A673 (cell line): ENCODE measurements around the gene STIMATE. TPM values are rescaled to one million over a fixed set of nuclear protein-coding genes. Genes with fewer than 3 reads are reported as not detected.

Experiments used
- BruUV-seq: library from RNA; stranded (reverse); fragments of 400-500 nt; replicated peaks from 2 replicates; lab custom pipeline; 2021; lab: Mats Ljungman, UMichigan
- CTCF ChIA-PET: fragments of 300-600 bp; sonication (Branson Sonifier 250); formaldehyde crosslinking; loops from one replicate; lab custom pipeline; 2022; ENCODE audit warnings: antibody characterized with exemption; lab: Charles Lee
- POLR2A ChIA-PET: fragments of 300-600 bp; sonication (Branson Sonifier 250); formaldehyde crosslinking; loops from one replicate; lab custom pipeline; 2022; ENCODE audit warnings: antibody characterized with exemption; ENCODE audit not compliant: low non-redundant PET; lab: Charles Lee
- DNase-seq: peaks from one replicate; pipeline ENCODE4 v3.0.0-alpha.2; 2015; ENCODE audit warnings: low spot score
- H3K27ac ChIP-seq: fragments of 200-600 bp; sonication (generic); 2 replicates; pipeline ENCODE4 v1.5.1; 2016; ENCODE audit warnings: mixed run types, low read depth, mild to moderate bottlenecking, mixed read lengths, antibody characterized with exemption, low read length; ENCODE audit not compliant: poor library complexity, severe bottlenecking
- H3K27me3 ChIP-seq: fragments of 200-600 bp; sonication (generic); replicated peaks from 2 replicates; pipeline ENCODE4 v1.6.1; 2017; ENCODE audit warnings: mixed run types, low read depth, mild to moderate bottlenecking, mixed read lengths, antibody characterized with exemption, low read length; ENCODE audit not compliant: insufficient read depth, poor library complexity
- H3K36me3 ChIP-seq: fragments of 200-600 bp; sonication (generic); 2 replicates; pipeline ENCODE4 v1.6.1; 2016; ENCODE audit warnings: mixed run types, mild to moderate bottlenecking, mixed read lengths, antibody characterized with exemption, low read length; ENCODE audit not compliant: insufficient read depth, poor library complexity, severe bottlenecking
- H3K4me1 ChIP-seq: fragments of 200-600 bp; sonication (generic); 2 replicates; pipeline ENCODE4 v1.6.1; 2017; ENCODE audit warnings: mixed run types, mild to moderate bottlenecking, mixed read lengths, antibody characterized with exemption, low read length; ENCODE audit not compliant: insufficient read depth, poor library complexity, severe bottlenecking
- H3K4me3 ChIP-seq: fragments of 200-600 bp; sonication (generic); 2 replicates; pipeline ENCODE4 v1.5.1; 2016; ENCODE audit warnings: low read depth, mixed run types, mild to moderate bottlenecking, mixed read lengths, low read length; ENCODE audit not compliant: poor library complexity, severe bottlenecking
- H3K9me3 ChIP-seq: fragments of 200-600 bp; sonication (generic); 2 replicates; pipeline ENCODE4 v1.6.1; 2016; ENCODE audit warnings: mixed run types, low read depth, mild to moderate bottlenecking, mixed read lengths, antibody characterized with exemption, low read length; ENCODE audit not compliant: poor library complexity, severe bottlenecking
- CTCF ChIP-seq: fragments of 300-800, 200-600 bp; sonication (generic); conservative IDR thresholded peaks from 2 replicates; pipeline ENCODE4 v1.5.1; 2017; ENCODE audit warnings: low read depth, mild to moderate bottlenecking, antibody characterized with exemption, low read length, moderate library complexity, mixed read lengths
- EZH2 ChIP-seq: fragments of 200-600 bp; sonication (generic); IDR thresholded peaks from 2 replicates; pipeline ENCODE4 v1.6.1; 2017; ENCODE audit warnings: borderline replicate concordance, low read depth, mild to moderate bottlenecking, mixed read lengths, antibody characterized with exemption, low read length; ENCODE audit not compliant: poor library complexity, severe bottlenecking
- intact Hi-C: fragments of 100-400 bp; cut with micrococcal nuclease; formaldehyde crosslinking; loops from one replicate; pipeline ENCODE4 v1.10.0; 2022; ENCODE audit not compliant: unreplicated experiment
- total RNA-seq: library from RNA; stranded (reverse); gene quantifications from 2 replicates; pipeline ENCODE4 v1.2.3, GENCODE V29; 2021

The STIMATE gene
- total RNA-seq, 1 experiment from 2014 or later = 11.3 TPM

DNA sequence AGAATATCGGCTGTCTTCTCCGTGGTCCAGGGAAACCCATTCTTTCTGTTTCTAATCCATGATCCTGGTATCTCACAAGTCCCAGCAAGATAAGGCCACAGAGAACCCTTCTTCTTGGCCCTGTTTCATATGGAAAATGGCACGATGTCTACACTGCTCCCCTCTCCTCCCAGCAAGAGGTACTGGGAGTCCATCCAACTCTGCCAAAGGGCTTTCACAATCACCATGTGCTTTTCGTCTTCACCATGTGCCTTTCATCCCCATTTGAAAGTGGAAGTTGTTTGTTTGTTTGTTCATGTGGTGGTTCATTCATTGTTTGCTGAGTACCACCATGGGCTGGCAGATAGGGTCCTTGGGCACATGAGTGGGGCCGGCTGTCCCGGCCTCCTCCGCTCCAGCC, 97.3 kb downstream of the STIMATE start:
- intact Hi-C loops = no loop called here
- ChIA-PET CTCF (no interaction called here), POLR2A (no interaction called here)
- TF ChIP-seq EZH2 (no peak), CTCF (no peak)
- Histone ChIP-seq H3K27me3 (no peaks in the 10 kb centered on the region), H3K4me3 (no peak overlapping the region), H3K36me3 (no peaks in the 10 kb centered on the region), H3K9me3 (no peaks in the 10 kb centered on the region), H3K27ac (no peak overlapping the region), H3K4me1 (no peaks in the 10 kb centered on the region)
- no TSS peak for BruUV-seq
- DNase-seq = no peak

DNA sequence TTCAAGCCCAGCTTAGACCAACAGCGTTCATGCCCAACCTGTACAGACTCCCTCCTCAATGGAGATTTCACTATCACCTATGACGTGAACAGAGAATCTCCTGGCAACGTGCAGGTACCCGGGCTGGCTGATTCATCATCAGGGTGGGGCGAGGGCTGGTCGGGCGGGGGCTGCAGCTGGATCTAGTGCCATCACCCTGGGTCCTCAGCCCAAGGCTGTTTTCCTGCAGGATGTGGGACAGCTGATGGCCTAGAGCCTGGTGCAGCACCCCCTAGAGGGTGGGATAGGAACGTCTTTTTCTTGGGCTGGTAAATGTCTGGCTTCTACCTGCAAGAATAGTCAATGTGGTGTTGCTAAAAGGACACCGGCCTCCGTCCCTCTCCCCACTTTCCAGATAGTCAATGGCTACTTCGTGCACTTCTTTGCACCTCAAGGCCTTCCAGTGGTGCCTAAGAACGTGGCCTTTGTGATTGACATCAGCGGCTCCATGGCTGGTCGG, 98.3 kb downstream of the STIMATE start:
- Histone ChIP-seq H3K27me3 (no peaks in the 10 kb centered on the region), H3K36me3 (no peaks in the 10 kb centered on the region), H3K27ac (no peak overlapping the region), H3K4me3 (no peak overlapping the region), H3K9me3 (no peaks in the 10 kb centered on the region), H3K4me1 (no peaks in the 10 kb centered on the region)
- DNase-seq = peak; percentile 7
- no TSS peak for BruUV-seq
- ChIA-PET POLR2A (no interaction called here), CTCF (interaction anchor here (0.5 kb wide), 1 partner anchor 247 kb away, joined by 4 read pairs; the partner anchor contains the start of gene SFMBT1)
- intact Hi-C loops = no loop called here
- peak; percentile 53 for TF ChIP-seq CTCF
- TF ChIP-seq EZH2 = no peak

GRCh38 chr3:52798376-52798977, 98.9 kb downstream of the STIMATE start:
- no peak for TF ChIP-seq EZH2
- TF ChIP-seq CTCF = no peak
- no peaks in the 10 kb centered on the region for H3K9me3 ChIP-seq
- DNase-seq = no peak
- no TSS peak for BruUV-seq
- POLR2A ChIA-PET = no interaction called here
- no peak overlapping the region for H3K4me3 ChIP-seq
- H3K4me1 ChIP-seq = no peaks in the 10 kb centered on the region
- intact Hi-C loops = no loop called here
- H3K27me3 ChIP-seq = no peaks in the 10 kb centered on the region
- no peak overlapping the region for H3K27ac ChIP-seq
- no peaks in the 10 kb centered on the region for H3K36me3 ChIP-seq
- CTCF ChIA-PET = interaction anchor here (0.5 kb wide), 1 partner anchor 248 kb away, joined by 4 read pairs; the partner anchor contains the start of gene SFMBT1
